HepG2 (cell line): ENCODE data around the gene LLGL2. TPM values are rescaled to one million over a fixed set of nuclear protein-coding genes. Genes with fewer than 3 reads are reported as not detected.
A peak's percentile ranks its signal among the peaks of the same experiment; 100 is the strongest.

Source experiments
- FOXJ3 ChIP-seq: sonication (generic); formaldehyde crosslinking; IDR thresholded peaks from 2 replicates; pipeline ENCODE4 v1.4.0; 2020; ENCODE audit warnings: missing genetic modification reagents, mild to moderate bottlenecking, borderline replicate concordance
- GLI4 ChIP-seq: sonication (generic); formaldehyde crosslinking; IDR thresholded peaks from 2 replicates; pipeline ENCODE4 v1.5.1; 2020; ENCODE audit warnings: missing genetic modification reagents, mild to moderate bottlenecking, moderate library complexity, borderline replicate concordance
- ISL2 ChIP-seq: sonication (generic); formaldehyde crosslinking; IDR thresholded peaks from 2 replicates; pipeline ENCODE4 v1.5.0; 2020; ENCODE audit warnings: missing genetic modification reagents
- KLF15 ChIP-seq: sonication (generic); formaldehyde crosslinking; IDR thresholded peaks from 2 replicates; pipeline ENCODE4 v1.8.1; 2023; ENCODE audit warnings: borderline replicate concordance, mild to moderate bottlenecking, inconsistent platforms, missing genetic modification reagents, mixed read lengths
- MXD4 ChIP-seq: IDR thresholded peaks from 2 replicates; pipeline ENCODE4 v1.6.1; 2016; ENCODE audit warnings: mild to moderate bottlenecking, missing biosample characterization, missing genetic modification reagents
- RARA ChIP-seq: IDR thresholded peaks from 2 replicates; pipeline ENCODE4 v1.6.1; 2016; ENCODE audit warnings: missing genetic modification reagents, missing compliant biosample characterization
- REST ChIP-seq, 2 experiments: IDR thresholded peaks; 2 replicates each; pipeline ENCODE4 v1.6.1; 2011 to 2012; ENCODE audit warnings: low read length in 2 of 2, borderline replicate concordance in 1 of 2, low read depth in 1 of 2, mild to moderate bottlenecking in 1 of 2, moderate library complexity in 1 of 2
- SNAI1 ChIP-seq: sonication (generic); formaldehyde crosslinking; IDR thresholded peaks from 2 replicates; pipeline ENCODE4 v1.5.0; 2020; ENCODE audit warnings: mild to moderate bottlenecking, missing genetic modification reagents, borderline replicate concordance
- SNAPC4 ChIP-seq: sonication (generic); formaldehyde crosslinking; IDR thresholded peaks from 2 replicates; pipeline ENCODE4 v1.4.0; 2020; ENCODE audit warnings: mild to moderate bottlenecking, missing genetic modification reagents
- WIZ ChIP-seq: sonication (generic); formaldehyde crosslinking; IDR thresholded peaks from 2 replicates; pipeline ENCODE4 v1.5.1; 2020; ENCODE audit warnings: mild to moderate bottlenecking, missing genetic modification reagents
- ZFX ChIP-seq: sonication (generic); formaldehyde crosslinking; IDR thresholded peaks from 2 replicates; pipeline ENCODE4 v1.4.0; 2020; ENCODE audit warnings: mild to moderate bottlenecking, low read depth, missing genetic modification reagents, moderate library complexity
- ZNF275 ChIP-seq: sonication (generic); formaldehyde crosslinking; IDR thresholded peaks from 2 replicates; pipeline ENCODE4 v1.8.0; 2022; ENCODE audit warnings: missing genetic modification reagents, mild to moderate bottlenecking, inconsistent platforms, borderline replicate concordance
- ZNF3 ChIP-seq: IDR thresholded peaks from 2 replicates; pipeline ENCODE4 v1.7.0; 2017; ENCODE audit warnings: inconsistent platforms
- ZNF33B ChIP-seq: sonication (generic); formaldehyde crosslinking; IDR thresholded peaks from 2 replicates; pipeline ENCODE4 v1.5.1; 2020; ENCODE audit warnings: mild to moderate bottlenecking, missing genetic modification reagents
- ZNF563 ChIP-seq: sonication (generic); formaldehyde crosslinking; IDR thresholded peaks from 2 replicates; pipeline ENCODE4 v1.8.0; 2022; ENCODE audit warnings: mild to moderate bottlenecking, moderate library complexity, missing genetic modification reagents
- ZNF749 ChIP-seq: sonication (generic); formaldehyde crosslinking; IDR thresholded peaks from 2 replicates; pipeline ENCODE4 v1.8.0; 2022; ENCODE audit warnings: mild to moderate bottlenecking, missing genetic modification reagents, moderate library complexity, borderline replicate concordance
- ZNF83 ChIP-seq: sonication (generic); formaldehyde crosslinking; IDR thresholded peaks from 2 replicates; pipeline ENCODE4 v1.4.0; 2020; ENCODE audit warnings: missing genetic modification reagents, mild to moderate bottlenecking, borderline replicate concordance
- polyA plus RNA-seq, 8 experiments: library from polyadenylated mRNA; depleted of rRNA in 3 of 8; stranded (reverse) in 7 of 8; unstranded in 1 of 8; fragments of >200 nt; fragmentation: Illumina TruSeq in 4 of 8; extraction: Trizol in 4 of 8; gene quantifications; 2 replicates each; pipeline versions ENCODE4 v1.2.1 to v1.2.3, GENCODE V29; 2011 to 2016; ENCODE audit warnings: low read depth in 4 of 8, missing spikeins in 1 of 8, mixed read lengths in 1 of 8; ENCODE audit not compliant: insufficient read depth in 1 of 8
- total RNA-seq, 5 experiments: library from RNA; depleted of rRNA; stranded (reverse); fragments of >200 nt; fragmentation: Illumina TruSeq; extraction: Trizol; gene quantifications; 2 replicates each; pipeline ENCODE4 v1.2.3, GENCODE V29; 2016; ENCODE audit warnings: low read depth in 1 of 5

LLGL2 gene
- total and polyA plus RNA-seq, 2 of the 13 experiments (the other 11 are each of a cell fraction or from before 2014, with no cell fraction given), result 83.0 to 86.7 TPM

- TF ChIP-seq REST (IDR thresholded peaks at IDR 0.05; ENCODE audit: borderline replicate concordance in 1 of 2, low read depth in 1 of 2, low read length in 2 of 2) (peak in 1 of 2 experiments; percentile 29; a peak in 1 of 4 replicates), GLI4 (CRISPR knock-in tag) (peak; percentile 73), ZNF275 (CRISPR knock-in tag) (no peak; the same call in 1 of the 2 replicates), ZNF3 (CRISPR knock-in tag) (no peak), RARA (CRISPR knock-in tag) (peak; percentile 63), ZNF563 (0 out of 2 replicates have a peak, but pooled peaks have one; percentile 77), SNAI1 (CRISPR knock-in tag) (peak; percentile 95), ZNF33B (CRISPR knock-in tag) (peak; percentile 59; the same call in 1 of the 2 replicates), ISL2 (CRISPR knock-in tag) (peak; percentile 63), ZNF749 (CRISPR knock-in tag) (0 out of 2 replicates have a peak, but pooled peaks have one; percentile 30), ZFX (CRISPR knock-in tag) (peak; percentile 90), ZNF83 (CRISPR knock-in tag) (no peak), SNAPC4 (CRISPR knock-in tag) (peak; percentile 50; the same call in 1 of the 2 replicates), KLF15 (CRISPR knock-in tag) (0 out of 2 replicates have a peak, but pooled peaks have one; percentile 79), FOXJ3 (CRISPR knock-in tag) (peak; percentile 43; the same call in 1 of the 2 replicates), WIZ (CRISPR knock-in tag) (no peak), MXD4 (CRISPR knock-in tag) (peak; percentile 57; the same call in 1 of the 2 replicates)
Observed at GRCh38 chr17:75549246-75550138, 24.0 kb downstream of the LLGL2 start (continued).
